ENCODE data around the gene ABCG1. TPM values are rescaled to one million over a fixed set of nuclear protein-coding genes. Genes with fewer than 3 reads are reported as not detected.

ABCG1 gene
- total RNA-seq, 3 donors from 2014 or later, result 44.4 to 67.0 (median 56.8) TPM

DNA sequence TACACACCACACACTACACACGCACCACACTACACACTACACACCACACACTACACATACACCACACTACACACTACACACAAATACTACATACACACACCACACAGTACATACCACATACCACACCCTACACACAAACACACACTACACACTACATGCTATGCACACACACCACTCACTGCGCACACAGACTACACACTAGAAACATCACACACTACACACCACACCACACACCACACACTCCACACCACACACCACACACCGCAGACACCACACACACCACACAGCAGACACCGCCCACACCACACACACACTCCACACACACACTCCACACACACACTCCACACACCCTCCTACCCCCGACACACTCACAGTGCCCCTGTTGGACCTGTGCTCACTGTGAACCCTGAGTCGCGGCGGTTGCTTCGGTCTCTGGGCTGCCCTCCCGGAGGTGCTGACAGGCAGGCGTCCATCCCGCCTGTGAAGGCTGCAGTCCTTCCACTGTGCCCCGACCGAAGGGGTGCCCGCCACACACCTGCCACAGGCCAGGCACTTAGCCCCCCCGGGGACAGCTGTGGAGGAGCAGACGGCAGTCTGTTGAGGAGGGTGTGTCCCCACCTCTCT lies 74.8 kb downstream of the ABCG1 start:
- Histone ChIP-seq H3K36me3 (ENCODE audit: low read depth) (no peaks in the 10 kb centered on the region), H3K9me3 (no peaks in the 10 kb centered on the region), H3K4me3 (no peak overlapping the region), H3K4me1 (ENCODE audit: low read depth) (no peaks in the 10 kb centered on the region)
- no peak for ATAC-seq
- TF ChIP-seq, protein P1, sequence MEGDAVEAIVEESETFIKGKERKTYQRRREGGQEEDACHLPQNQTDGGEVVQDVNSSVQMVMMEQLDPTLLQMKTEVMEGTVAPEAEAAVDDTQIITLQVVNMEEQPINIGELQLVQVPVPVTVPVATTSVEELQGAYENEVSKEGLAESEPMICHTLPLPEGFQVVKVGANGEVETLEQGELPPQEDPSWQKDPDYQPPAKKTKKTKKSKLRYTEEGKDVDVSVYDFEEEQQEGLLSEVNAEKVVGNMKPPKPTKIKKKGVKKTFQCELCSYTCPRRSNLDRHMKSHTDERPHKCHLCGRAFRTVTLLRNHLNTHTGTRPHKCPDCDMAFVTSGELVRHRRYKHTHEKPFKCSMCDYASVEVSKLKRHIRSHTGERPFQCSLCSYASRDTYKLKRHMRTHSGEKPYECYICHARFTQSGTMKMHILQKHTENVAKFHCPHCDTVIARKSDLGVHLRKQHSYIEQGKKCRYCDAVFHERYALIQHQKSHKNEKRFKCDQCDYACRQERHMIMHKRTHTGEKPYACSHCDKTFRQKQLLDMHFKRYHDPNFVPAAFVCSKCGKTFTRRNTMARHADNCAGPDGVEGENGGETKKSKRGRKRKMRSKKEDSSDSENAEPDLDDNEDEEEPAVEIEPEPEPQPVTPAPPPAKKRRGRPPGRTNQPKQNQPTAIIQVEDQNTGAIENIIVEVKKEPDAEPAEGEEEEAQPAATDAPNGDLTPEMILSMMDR (IDR thresholded peaks at IDR 0.05), result no peak
- intact Hi-C loops (cut with DNase I, micrococcal nuclease), result no loop called here
- peak in 1 of 3 donors; percentile 47 for DNase-seq

- no peaks in the 10 kb centered on the region for H3K36me3 ChIP-seq (ENCODE audit: low read depth)
- no peak overlapping the region for H3K4me3 ChIP-seq
- DNase-seq (peak in 2 of 3 donors; percentile 20 to 45), ATAC-seq (no peak)
- TF ChIP-seq, protein P1 (IDR thresholded peaks at IDR 0.05), result no peak
- intact Hi-C loops (cut with DNase I, micrococcal nuclease), result no loop called here
- no peaks in the 10 kb centered on the region for H3K4me1 ChIP-seq (ENCODE audit: low read depth)
- no peaks in the 10 kb centered on the region for H3K9me3 ChIP-seq
These were observed 75.4 kb downstream of the ABCG1 start for GRCh38 chr21:42294273-42294880.

DNA sequence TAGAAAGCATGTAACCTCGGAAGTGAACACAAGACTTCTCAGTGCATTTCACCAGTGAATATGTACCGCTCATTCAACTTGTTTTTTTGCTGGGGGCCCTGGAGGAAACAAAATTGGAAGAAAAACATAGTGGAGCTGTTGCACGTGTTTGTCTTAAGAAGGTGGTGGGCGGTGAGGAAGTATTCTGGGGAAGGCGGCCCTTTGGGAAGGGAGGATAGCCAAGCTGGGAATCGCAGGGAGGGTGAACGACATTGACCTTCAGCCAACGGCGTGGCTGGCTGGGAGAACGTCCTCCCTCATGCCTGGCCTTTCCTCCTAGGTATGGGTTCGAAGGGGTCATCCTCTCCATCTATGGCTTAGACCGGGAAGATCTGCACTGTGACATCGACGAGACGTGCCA lies 76.9 kb downstream of the ABCG1 start:
- H3K36me3 ChIP-seq (ENCODE audit: low read depth), result no peaks in the 10 kb centered on the region
- DNase-seq, result peak in 2 of 3 donors; percentile 7 to 28
- no peak overlapping the region for H3K4me3 ChIP-seq
- H3K9me3 ChIP-seq, result no peaks in the 10 kb centered on the region
- intact Hi-C loops (cut with DNase I, micrococcal nuclease), result no loop called here
- ATAC-seq, result no peak
- TF ChIP-seq, protein P1 (IDR thresholded peaks at IDR 0.05), result no peak
- H3K4me1 ChIP-seq (ENCODE audit: low read depth), result no peaks in the 10 kb centered on the region

GRCh38 chr21:42296501-42296900 lies 77.6 kb downstream of the ABCG1 start:
- ATAC-seq, result no peak

GRCh38 chr21:42297377-42297776 lies 78.4 kb downstream of the ABCG1 start:
- Histone ChIP-seq H3K4me3 (no peak overlapping the region), H3K4me1 (ENCODE audit: low read depth) (no peaks in the 10 kb centered on the region), H3K9me3 (no peaks in the 10 kb centered on the region), H3K36me3 (ENCODE audit: low read depth) (no peaks in the 10 kb centered on the region)
- no peak for ATAC-seq
- TF ChIP-seq, protein P1 (IDR thresholded peaks at IDR 0.05), result no peak
- intact Hi-C loops (cut with DNase I, micrococcal nuclease), result no loop called here
- peak in 1 of 3 donors; percentile 8 for DNase-seq

More at GRCh38 chr21:42296501-42296900, 77.6 kb downstream of the ABCG1 start:
- Histone ChIP-seq H3K9me3 (no peaks in the 10 kb centered on the region), H3K36me3 (ENCODE audit: low read depth) (no peaks in the 10 kb centered on the region), H3K4me1 (ENCODE audit: low read depth) (no peaks in the 10 kb centered on the region), H3K4me3 (no peak overlapping the region)
- DNase-seq, result peak in 2 of 3 donors; percentile 6 to 20
- intact Hi-C loops (cut with DNase I, micrococcal nuclease), result no loop called here
- TF ChIP-seq, protein P1 (IDR thresholded peaks at IDR 0.05), result no peak
